IPS DF 19.7 (cell line): ENCODE data around the gene ACAD11.

ENCODE experiments used
- DNase-seq: peaks from one replicate; pipeline ENCODE4 v3.0.0-alpha.2; 2013; ENCODE audit warnings: low read depth, low spot score

The ACAD11 gene

GRCh38 chr3:132555306-132556035 is 104.1 kb downstream of the ACAD11 start:
- DNase-seq: no peak

GRCh38 chr3:132554437-132554836 is 105.2 kb downstream of the ACAD11 start:
- no peak for DNase-seq

- no peak for DNase-seq
These were observed 105.8 kb downstream of the ACAD11 start for GRCh38 chr3:132553826-132554225.

DNA sequence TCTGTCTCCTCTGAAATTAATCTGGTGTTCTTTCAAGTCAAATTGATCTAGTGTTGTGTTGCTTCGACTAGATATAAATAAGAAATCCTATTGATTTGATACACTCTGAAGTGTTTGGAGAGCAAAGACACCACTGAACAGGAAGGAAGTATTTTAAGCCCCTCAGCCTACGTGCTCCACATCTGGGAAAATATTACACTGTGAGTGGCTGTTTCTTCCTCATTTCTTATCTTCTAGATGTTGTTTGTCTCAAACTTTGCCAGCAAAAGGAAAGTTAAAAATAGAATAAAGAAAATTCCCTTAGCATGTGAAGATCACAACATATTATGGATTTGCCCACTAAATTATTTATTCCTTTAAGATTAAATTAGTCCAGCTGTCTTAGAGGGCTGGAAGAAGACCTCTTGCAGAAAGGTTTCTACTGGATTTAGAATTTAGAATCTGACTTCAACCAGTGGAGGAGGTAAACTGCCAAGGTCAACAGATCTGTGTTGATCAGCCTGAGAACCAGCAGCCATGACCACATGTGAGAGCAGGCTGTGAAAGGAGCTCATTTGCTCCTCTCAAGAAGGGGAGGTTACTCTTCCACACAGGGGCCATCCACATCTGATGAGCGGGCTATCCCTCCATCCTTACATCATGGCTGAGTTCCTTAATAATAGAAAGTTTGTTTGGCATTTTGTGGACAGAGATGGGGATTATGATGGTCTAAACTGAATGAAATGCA is 108.9 kb downstream of the ACAD11 start:
- no peak for DNase-seq

DNA sequence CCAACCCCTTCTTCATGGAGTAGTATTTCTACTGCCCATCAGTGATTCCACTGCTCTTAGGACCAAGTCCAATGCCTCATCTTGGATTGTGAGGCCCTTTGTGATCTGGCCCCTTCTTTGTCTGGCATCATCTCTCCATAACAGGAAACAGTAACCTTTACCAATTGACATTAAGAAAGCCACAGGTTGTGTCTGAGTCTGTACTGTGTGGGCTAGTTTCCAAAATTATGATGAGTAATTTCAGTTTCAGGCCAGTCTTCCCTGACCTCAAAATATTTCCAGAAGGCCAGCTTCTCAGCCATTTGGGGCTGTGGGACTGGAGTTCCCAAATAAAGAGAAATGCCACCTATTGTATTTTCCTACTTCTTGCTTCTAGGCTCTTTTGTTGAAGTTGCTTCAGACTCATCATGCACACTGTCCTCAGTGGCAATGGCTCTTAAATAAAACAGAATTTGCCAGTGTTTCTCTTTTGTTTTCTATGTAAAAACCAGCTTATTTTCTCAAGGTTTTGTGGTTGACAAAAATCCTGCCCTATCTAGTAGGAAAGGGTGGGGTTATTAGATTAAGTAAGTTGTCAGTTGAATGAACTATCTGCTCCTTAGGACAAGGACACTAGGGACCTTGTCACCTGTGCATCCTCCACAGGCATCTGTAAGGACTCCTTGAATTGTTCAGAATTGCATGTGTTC is 109.6 kb downstream of the ACAD11 start:
- DNase-seq: no peak

DNA sequence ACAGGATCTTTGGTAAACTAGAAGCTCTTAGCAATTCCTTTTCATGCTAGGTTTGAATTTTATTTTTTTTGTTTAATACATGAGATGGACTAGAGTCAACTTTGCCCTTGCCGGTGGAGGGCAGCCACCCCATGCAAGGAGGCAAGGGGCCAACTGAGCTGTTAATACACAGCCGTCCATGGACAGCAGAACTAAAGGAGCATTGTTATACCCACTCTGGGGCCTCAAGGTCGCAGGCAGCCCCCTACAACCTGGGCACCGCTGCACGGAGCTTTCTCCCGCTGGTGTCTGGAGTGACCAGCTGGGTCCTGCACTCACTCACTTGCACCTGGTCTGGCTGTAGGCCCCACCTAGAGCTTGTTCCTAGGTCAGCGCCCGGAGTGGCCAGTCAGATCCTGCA is 110.4 kb downstream of the ACAD11 start:
- DNase-seq: no peak

DNA sequence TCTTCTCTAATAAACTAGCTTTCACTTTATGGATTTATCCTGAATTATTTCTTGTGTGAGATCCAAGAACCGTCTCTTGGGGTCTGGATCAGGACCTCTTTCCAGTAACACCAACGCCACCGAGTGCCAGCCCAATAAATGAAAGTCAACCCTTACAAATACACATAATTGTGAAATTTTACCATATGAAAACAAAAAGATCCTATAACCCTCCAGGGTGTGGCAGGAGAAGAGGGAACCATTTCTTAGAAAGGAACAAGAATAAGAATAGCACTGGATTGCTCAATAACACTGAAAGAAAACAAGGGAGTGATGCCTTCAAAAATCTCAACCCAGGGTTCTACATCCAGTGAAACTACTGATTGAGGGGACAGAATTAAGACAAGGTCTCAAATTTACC is 114.1 kb downstream of the ACAD11 start:
- DNase-seq: no peak

- DNase-seq: no peak
These were observed 115.5 kb downstream of the ACAD11 start for GRCh38 chr3:132544130-132544529.

DNA sequence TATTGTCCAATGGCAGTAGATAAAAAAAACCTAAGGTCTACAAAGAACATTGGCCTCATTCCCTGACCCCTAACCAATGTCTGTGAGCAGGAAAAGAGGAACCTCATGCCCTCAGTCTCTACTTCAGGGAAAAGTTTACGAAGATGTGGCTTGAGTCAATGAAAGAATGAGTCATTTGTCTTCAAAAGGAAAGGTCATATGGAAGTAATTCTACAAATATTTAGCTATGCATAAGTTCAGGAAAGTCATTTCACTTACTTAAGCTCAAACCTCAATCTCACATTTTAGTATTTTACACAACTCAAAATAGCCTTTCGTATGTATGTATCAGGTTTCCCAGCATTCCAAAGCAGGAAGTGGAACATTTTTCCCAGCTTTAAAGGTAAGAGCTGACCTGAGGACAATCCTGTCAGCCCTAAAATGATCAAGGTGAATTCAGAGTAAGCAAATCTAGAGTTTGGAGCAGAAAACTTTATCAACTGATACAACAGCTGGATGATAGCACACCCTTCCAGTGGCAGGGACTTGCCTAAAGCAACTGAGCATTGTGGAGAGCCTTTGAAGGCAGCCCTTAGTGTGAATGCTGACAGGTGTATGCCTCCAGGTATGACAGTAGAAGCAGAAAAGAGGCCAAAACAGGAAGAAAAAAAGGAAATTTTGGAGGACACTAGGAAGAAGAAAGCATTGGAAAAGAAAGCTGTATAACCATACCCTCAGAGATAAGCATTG is 116.4 kb downstream of the ACAD11 start:
- no peak for DNase-seq

GRCh38 chr3:132542577-132542976 is 117.0 kb downstream of the ACAD11 start:
- DNase-seq: no peak

- no peak for DNase-seq
These were observed 119.9 kb downstream of the ACAD11 start for GRCh38 chr3:132539681-132540080.

GRCh38 chr3:132538072-132538471 is 121.5 kb downstream of the ACAD11 start:
- no peak for DNase-seq

DNA sequence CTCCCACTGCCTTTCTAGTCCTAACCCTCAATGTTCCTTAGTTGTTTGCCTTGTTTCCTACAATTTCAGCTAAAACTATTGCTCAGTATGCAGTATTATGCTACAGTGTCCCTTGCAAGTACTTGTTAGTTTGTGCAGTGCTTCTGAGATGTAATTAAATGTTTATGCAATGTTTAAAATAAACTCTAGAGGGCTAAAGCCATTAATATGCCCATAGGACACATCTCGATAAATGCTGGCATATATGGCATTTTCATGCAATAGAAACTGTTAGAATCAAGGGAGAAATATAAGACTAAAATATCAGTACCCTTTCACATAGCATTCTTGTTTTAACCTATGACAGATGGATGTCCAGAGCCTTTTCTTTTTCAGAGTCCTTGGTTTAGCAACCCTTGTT is 122.3 kb downstream of the ACAD11 start:
- DNase-seq: no peak

DNA sequence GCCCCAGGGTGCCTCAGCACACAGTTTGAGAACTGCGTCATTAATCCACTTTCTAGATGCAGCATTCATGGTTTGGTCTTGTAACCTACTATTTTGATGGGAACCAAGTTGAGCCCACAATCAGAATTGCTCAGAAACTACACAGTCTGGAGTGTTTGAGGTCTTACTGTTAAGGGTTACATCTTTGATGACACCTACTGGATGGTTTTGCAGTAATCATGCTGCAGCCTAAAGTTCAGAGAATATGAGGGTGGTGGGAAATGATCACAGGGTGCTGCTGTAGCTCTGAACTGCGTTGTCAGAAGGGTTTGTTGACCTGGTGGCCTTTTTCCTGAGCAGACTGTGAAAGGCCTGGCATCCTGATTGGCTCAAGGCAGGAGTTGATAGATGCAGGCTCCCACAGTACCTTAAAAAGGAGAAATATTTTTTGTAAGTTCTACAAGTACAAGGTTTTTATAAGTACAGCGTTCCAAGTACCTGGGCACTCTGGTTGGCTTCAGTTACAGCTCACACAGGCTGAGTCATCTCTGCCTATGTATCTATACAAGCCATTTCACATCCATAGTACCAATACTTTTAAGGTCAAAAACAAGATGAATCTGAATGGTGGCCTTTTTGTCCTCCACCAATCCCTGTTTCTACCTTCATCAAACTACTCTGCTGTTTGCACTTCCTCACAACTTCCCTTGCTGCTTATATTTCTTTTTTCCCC is 123.0 kb downstream of the ACAD11 start:
- no peak for DNase-seq

DNA sequence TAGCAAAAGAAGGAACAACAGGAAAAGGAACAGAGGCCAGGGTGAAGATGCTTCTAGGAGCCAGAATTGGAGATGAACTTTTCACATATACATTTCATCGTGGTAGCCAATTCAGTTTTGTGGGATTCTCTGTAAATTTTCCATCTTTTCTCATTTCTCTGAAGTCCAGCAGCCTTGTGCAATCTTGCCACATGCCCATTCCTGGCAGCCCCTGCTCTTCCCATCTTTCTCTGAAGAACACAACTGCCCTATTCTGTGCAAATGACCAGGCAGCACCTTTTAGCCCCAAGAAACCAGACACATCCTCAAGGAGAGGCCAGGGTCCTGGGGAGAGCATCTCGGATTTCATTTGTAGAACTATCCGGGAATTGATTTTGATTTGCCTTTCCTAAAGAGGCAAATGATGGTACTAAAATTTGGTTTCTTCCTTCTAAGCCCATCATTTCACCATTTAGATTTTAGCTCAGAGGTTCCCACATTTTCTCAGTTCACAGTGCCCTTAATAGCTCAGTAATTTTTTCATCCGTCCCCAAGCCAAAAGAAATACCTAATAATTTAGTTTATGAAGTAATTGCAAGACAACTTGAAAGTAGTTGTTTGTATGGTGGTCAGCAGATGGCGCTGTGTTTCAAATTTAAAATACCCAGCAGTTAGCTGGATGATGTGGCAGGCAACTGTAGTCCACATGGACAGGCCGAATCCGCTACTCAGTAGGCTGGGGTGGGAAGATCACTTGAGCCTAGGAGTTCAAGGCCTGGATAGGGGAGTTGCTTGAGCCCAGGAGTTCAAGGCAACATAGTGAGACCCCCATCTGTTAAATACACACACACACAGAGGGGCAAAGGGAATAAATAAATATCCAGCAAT is 123.8 kb downstream of the ACAD11 start:
- DNase-seq: peak; percentile 38

DNA sequence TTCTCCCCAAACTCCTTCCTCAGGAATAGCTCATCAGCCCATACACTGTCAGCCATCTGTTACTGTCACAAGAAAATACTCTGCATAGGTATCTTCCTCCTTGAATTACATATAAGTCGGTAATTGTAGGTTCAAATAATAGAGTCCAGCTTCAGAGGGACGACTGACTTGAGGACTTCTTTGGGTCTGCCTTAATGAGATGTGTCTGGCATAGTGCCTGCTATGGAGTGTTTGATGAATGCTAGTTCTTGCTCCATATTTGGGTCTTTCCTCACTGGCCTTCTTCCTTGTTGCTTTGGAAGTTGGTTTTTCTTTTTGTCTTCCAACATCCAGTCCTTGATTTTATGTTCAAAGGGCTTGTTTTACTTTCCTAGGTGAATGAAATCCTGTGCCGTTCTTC is 129.0 kb downstream of the ACAD11 start:
- DNase-seq: no peak

DNA sequence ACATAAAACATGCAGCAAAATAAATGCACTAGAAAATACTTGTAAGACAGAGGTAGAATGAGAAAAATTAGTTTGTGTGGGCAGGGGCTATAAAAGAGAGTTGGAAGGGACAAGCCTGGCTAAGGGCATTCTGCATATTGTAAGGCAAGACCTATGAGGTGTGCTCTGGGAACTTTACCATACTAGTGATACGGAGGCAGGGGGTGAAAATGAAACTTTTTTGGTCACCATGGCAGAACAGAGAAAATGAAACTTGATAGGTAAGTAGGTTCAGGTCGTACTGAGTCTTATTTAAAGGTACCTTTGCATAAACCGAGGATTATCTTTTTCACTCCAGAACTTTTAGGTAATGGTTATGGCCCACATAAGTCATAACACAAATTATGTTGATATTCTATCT is 137.3 kb downstream of the ACAD11 start:
- no peak for DNase-seq

DNA sequence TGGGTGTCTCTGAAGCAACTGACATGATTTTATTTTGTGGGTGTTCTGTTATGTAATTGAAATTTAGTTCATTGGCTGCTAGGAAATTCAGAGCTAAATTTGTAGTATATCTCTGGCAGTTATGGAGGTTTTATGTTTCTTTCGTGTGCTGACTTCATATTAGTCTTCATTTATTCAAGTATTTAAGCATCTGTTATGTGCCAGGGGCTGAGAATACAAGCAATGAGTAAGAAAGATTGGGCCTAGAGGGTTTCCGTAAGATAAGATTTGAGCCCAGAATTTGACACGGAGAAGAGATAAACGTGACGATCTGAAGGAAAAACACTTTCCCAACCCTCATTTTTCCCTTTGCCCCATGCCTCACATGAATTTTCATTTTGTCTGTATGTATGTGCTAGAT is 137.7 kb downstream of the ACAD11 start:
- DNase-seq: no peak

DNA sequence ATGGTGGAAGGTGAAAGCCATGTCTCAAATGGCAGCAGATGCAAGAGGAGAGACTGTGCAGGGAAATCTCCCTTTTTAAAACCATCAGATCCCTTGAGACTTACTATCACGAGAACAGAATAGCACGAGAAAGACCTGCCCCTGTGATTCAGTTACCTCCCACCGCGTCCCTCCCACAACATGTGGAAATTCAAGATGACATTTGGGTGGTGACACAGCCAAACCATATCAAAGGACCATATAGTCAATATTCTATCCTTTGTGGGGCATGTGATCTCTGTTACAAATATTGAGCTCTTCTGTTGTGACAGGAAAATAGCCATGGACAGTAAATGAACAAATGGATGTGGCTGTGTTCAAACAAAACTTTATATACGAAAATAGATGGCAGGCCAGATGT is 139.7 kb downstream of the ACAD11 start:
- no peak for DNase-seq

DNA sequence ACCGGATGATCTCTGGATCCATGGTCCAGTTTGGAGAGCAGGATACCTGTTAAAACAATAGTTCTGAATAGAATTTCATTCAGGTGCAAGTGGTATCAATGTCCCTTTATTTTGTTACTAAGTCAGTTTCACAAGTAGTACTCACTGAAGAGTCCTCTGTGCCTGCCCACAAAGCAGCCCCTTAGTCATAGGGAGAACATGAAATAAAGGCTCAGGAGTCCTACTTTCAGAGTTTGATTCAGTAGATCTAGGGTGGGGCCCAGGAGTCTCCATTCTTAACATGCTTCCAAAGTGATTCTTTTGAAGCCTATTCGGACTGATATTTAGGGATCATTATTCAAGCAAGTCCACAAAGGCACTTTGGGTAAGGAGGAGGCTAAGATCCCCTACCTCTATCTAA is 142.3 kb downstream of the ACAD11 start:
- DNase-seq: no peak

- DNase-seq: no peak
These were observed 146.6 kb downstream of the ACAD11 start for GRCh38 chr3:132513057-132513456.
